B cell (primary cell): Measurements from ENCODE around the gene ERCC8. TPM values are rescaled to one million over a fixed set of nuclear protein-coding genes. Genes with fewer than 3 reads are reported as not detected.

Experiments used
- ATAC-seq: fragments of 200-7000 bp; cut with Tn5 transposase; one replicate; pipeline ENCODE4 v1.10.0; 2021; ENCODE audit warnings: low read depth, mild to moderate bottlenecking, moderate number of reproducible peaks, moderate library complexity
- CTCF ChIA-PET: fragments of 350-600 bp; sonication (Branson Sonifier 250); formaldehyde crosslinking; loops from one replicate; lab custom pipeline; 2021; ENCODE audit warnings: antibody characterized with exemption, inconsistent platforms; lab: Charles Lee
- POLR2A ChIA-PET: fragments of 350-600 bp; sonication (Branson Sonifier 250); formaldehyde crosslinking; loops from one replicate; lab custom pipeline; 2021; ENCODE audit warnings: antibody characterized with exemption; lab: Charles Lee
- DNase-seq: peaks from one replicate; pipeline ENCODE4 v3.0.0; 2013
- H2AFZ ChIP-seq: 2 replicates; pipeline ENCODE4 v1.6.1; 2012; ENCODE audit warnings: mild to moderate bottlenecking, low read depth, low read length; ENCODE audit not compliant: insufficient read depth, poor library complexity, severe bottlenecking
- H3K27ac ChIP-seq, 2 donors: 1 replicate in 1 of 2; 2 replicates in 1 of 2; pipeline ENCODE4 v1.5.1; 2012 to 2013; ENCODE audit warnings: low read length in 2 of 2, mild to moderate bottlenecking in 2 of 2, moderate library complexity in 1 of 2
- H3K27me3 ChIP-seq, 4 experiments: fragments of 200-600 bp in 1 of 4; sonication (generic) in 1 of 4; replicated peaks in 1 of 4; 1 replicate in 2 of 4; 2 replicates in 2 of 4; pipeline versions ENCODE4 v1.6.1 to v1.7.0; 2013 to 2016; ENCODE audit warnings: low read length in 3 of 4, mild to moderate bottlenecking in 2 of 4, mixed read lengths in 1 of 4, moderate library complexity in 1 of 4; ENCODE audit not compliant: insufficient read depth in 4 of 4, control insufficient read depth in 3 of 4; ENCODE audit errors: control extremely low read depth in 1 of 4
- H3K36me3 ChIP-seq, 2 experiments: replicated peaks in 1 of 2; 1 replicate in 1 of 2; 2 replicates in 1 of 2; pipeline versions ENCODE4 v1.6.1 to v1.7.1; 2013; ENCODE audit warnings: low read length in 1 of 2; ENCODE audit not compliant: insufficient read depth in 2 of 2, control insufficient read depth in 1 of 2; ENCODE audit errors: control extremely low read depth in 1 of 2, extremely low read depth in 1 of 2
- H3K4me1 ChIP-seq, 2 donors: fragments of 200-600 bp in 1 of 2; sonication (generic) in 1 of 2; 1 replicate in 1 of 2; 2 replicates in 1 of 2; pipeline versions ENCODE4 v1.5.1 to v1.6.1; 2013 to 2017; ENCODE audit warnings: low read length in 2 of 2; ENCODE audit not compliant: control insufficient read depth in 2 of 2, insufficient read depth in 2 of 2
- H3K4me2 ChIP-seq: replicated peaks from 2 replicates; pipeline ENCODE3; 2012; ENCODE audit warnings: mild to moderate bottlenecking, low read depth, low read length; ENCODE audit not compliant: poor library complexity, severe bottlenecking
- H3K4me3 ChIP-seq, 5 experiments: fragments of 200-600 bp in 1 of 5; sonication (generic) in 1 of 5; 1 replicate in 3 of 5; 2 replicates in 2 of 5; pipeline versions ENCODE4 v1.5.1 to v1.7.0; 2011 to 2016; ENCODE audit warnings: low read length in 4 of 5, mild to moderate bottlenecking in 4 of 5, low read depth in 2 of 5, control low read depth in 1 of 5, moderate library complexity in 1 of 5; ENCODE audit not compliant: insufficient read depth in 1 of 5; ENCODE audit errors: control extremely low read depth in 1 of 5, extremely low read depth in 1 of 5
- H3K79me2 ChIP-seq: fragments of 200-600 bp; sonication (generic); one replicate; pipeline ENCODE4 v1.6.0; 2016; ENCODE audit warnings: low read length; ENCODE audit not compliant: control insufficient read depth, insufficient read depth
- H3K9ac ChIP-seq: fragments of 200-600 bp; sonication (generic); 2 replicates; pipeline ENCODE4 v1.6.1; 2017; ENCODE audit warnings: mild to moderate bottlenecking, low read length, moderate library complexity
- H3K9me3 ChIP-seq, 3 donors: one replicate each; pipeline versions ENCODE4 v1.6.1 to v1.7.1; 2013; ENCODE audit warnings: low read length in 2 of 3; ENCODE audit not compliant: control insufficient read depth in 2 of 3, insufficient read depth in 1 of 3; ENCODE audit errors: control extremely low read depth in 1 of 3
- H4K20me1 ChIP-seq: 2 replicates; pipeline ENCODE4 v1.6.0; 2012; ENCODE audit warnings: mild to moderate bottlenecking, low read length; ENCODE audit not compliant: insufficient read depth, control insufficient read depth, poor library complexity, severe bottlenecking
- H3K27ac Mint-ChIP-seq: one replicate; pipeline ENCODE4 v1.8.0; 2021; ENCODE audit warnings: mixed read lengths
- H3K27me3 Mint-ChIP-seq: one replicate; pipeline ENCODE4 v1.8.0; 2021; ENCODE audit warnings: mixed read lengths
- H3K4me1 Mint-ChIP-seq: one replicate; pipeline ENCODE4 v1.8.0; 2021; ENCODE audit warnings: mixed read lengths
- H3K4me3 Mint-ChIP-seq: one replicate; pipeline ENCODE4 v1.8.0; 2021; ENCODE audit warnings: mixed read lengths
- H3K9me3 Mint-ChIP-seq: one replicate; pipeline ENCODE4 v1.8.0; 2022; ENCODE audit warnings: mixed read lengths; ENCODE audit not compliant: insufficient read depth
- EZH2 ChIP-seq: IDR thresholded peaks from 2 replicates; pipeline ENCODE4 v1.6.1; 2012; ENCODE audit warnings: borderline replicate concordance, low read depth, mild to moderate bottlenecking, moderate library complexity, low read length; ENCODE audit not compliant: insufficient read depth, poor library complexity, severe bottlenecking
- WGBS: methylation state at CpG from one replicate; pipeline ENCODE4 v1.1.5; 2013; ENCODE audit warnings: missing lambda C conversion rate; ENCODE audit not compliant: insufficient coverage; 5-methylcytosine and 5-hydroxymethylcytosine counted together
- intact Hi-C: fragments of 100-400 bp; cut with micrococcal nuclease; formaldehyde crosslinking; loops from one replicate; pipeline ENCODE4 v1.10.0; 2022
- polyA plus RNA-seq: library from polyadenylated mRNA; depleted of rRNA; stranded (reverse); fragments of >200 nt; gene quantifications from 2 replicates; pipeline ENCODE4 v1.2.3, GENCODE V29; 2012
- total RNA-seq, 2 donors: library from RNA; stranded (reverse); fragments of 120-200 nt in 1 of 2; gene quantifications; 1 replicate in 1 of 2; 2 replicates in 1 of 2; pipeline versions ENCODE4 v1.2.3 to v1.2.4, GENCODE V29; 2013 to 2022
- TF ChIP-seq, protein P1 (sequence below): fragments of 200-600 bp; IDR thresholded peaks from one replicate; pipeline ENCODE4 v1.8.0; 2022; ENCODE audit warnings: antibody characterized with exemption, mild to moderate bottlenecking

Gene ERCC8
- total and polyA plus RNA-seq, 2 donors (not counting 1 experiment from before 2014, with no cell fraction given) = 6.8 to 9.2 TPM

DNA sequence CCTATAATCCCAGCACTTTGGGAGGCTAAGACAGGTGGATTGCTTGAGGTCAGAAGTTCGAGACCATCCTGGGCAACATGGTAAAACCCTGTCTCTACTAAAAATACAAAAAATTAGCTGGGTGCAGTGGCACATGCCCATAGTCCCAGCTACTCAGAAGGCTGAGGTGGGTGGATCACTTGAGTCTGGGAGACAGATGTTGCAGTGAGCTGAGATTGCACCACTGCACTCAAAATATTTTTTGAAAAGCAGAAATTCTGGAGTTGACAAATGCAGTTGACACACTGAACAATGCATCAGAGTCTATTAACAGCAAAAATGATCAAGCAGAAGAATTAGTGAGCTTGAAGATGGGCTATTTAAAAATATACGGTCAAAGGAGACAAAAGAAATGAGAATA, 35.6 kb upstream of the ERCC8 start:
- Histone ChIP-seq H3K36me3 (no peaks in the 10 kb centered on the region), H3K27ac (no peak overlapping the region), H3K4me2 (no peak overlapping the region), H4K20me1 (no peaks in the 10 kb centered on the region), H3K79me2 (peaks cover 3% of the 10 kb centered on the region), H3K9ac (no peak overlapping the region), H3K27me3 (no peaks in the 10 kb centered on the region), H3K9me3 (peaks cover 0 to 5% (median 0%) of the 10 kb centered on the region in 3 donors), H3K4me1 (no peaks in the 10 kb centered on the region), H2AFZ (no peak overlapping the region), H3K4me3 (no peak overlapping the region)
- ChIA-PET CTCF (no interaction called here), POLR2A (no interaction called here)
- no peak for ATAC-seq
- Mint-ChIP-seq H3K27ac (no peak overlapping the region), H3K27me3 (no peaks in the 10 kb centered on the region), H3K4me3 (no peak overlapping the region), H3K9me3 (peaks cover 2% of the 10 kb centered on the region), H3K4me1 (no peaks in the 10 kb centered on the region)
- TF ChIP-seq, protein P1, sequence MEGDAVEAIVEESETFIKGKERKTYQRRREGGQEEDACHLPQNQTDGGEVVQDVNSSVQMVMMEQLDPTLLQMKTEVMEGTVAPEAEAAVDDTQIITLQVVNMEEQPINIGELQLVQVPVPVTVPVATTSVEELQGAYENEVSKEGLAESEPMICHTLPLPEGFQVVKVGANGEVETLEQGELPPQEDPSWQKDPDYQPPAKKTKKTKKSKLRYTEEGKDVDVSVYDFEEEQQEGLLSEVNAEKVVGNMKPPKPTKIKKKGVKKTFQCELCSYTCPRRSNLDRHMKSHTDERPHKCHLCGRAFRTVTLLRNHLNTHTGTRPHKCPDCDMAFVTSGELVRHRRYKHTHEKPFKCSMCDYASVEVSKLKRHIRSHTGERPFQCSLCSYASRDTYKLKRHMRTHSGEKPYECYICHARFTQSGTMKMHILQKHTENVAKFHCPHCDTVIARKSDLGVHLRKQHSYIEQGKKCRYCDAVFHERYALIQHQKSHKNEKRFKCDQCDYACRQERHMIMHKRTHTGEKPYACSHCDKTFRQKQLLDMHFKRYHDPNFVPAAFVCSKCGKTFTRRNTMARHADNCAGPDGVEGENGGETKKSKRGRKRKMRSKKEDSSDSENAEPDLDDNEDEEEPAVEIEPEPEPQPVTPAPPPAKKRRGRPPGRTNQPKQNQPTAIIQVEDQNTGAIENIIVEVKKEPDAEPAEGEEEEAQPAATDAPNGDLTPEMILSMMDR = no peak
- no peak for TF ChIP-seq EZH2
- no peak for DNase-seq
- intact Hi-C loops = no loop called here
- WGBS = 92% methylated on average over 2 of the region's 2 CpGs

DNA sequence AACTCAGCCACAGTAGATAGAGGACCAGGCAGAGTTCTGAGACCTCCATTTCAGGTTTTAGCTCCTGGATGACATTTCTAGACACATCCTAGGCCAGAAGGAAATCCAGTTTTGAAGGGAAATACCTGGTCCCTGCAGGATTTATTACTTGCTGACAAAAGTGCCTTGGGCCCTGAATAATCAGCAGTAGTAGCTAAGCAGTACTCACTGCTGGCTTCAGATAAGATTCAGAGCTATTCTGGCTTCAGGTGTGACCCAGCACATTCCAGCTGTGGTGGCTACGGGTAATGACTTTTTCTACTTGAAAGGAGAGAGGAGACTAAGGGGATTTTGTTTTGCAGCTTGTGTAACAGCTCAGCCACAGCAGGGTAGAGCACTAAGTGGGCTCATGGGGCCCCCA, 34.1 kb upstream of the ERCC8 start:
- no peaks in the 10 kb centered on the region for H3K4me1 Mint-ChIP-seq
- no peak overlapping the region for H3K4me2 ChIP-seq

More for the DNA sequence above, 34.1 kb upstream of the ERCC8 start:
- no peaks in the 10 kb centered on the region for H3K4me1 ChIP-seq
- H3K27me3 Mint-ChIP-seq = no peaks in the 10 kb centered on the region
- H3K36me3 ChIP-seq = no peaks in the 10 kb centered on the region
- no peak overlapping the region for H3K9ac ChIP-seq
- peaks cover 17% of the 10 kb centered on the region for H3K79me2 ChIP-seq
- no peaks in the 10 kb centered on the region for H4K20me1 ChIP-seq
- H3K4me3 Mint-ChIP-seq = no peak overlapping the region
- no peak for TF ChIP-seq EZH2
- TF ChIP-seq, protein P1 = no peak
- WGBS = 93% methylated on average over 1 of the region's 1 CpG
- H3K9me3 ChIP-seq = peaks cover 0 to 5% (median 0%) of the 10 kb centered on the region in 3 donors
- H3K4me3 ChIP-seq = no peak overlapping the region
- H3K27ac ChIP-seq = no peak overlapping the region
- intact Hi-C loops = no loop called here
- DNase-seq = no peak
- no peak for ATAC-seq
- ChIA-PET CTCF (no interaction called here), POLR2A (no interaction called here)
- no peaks in the 10 kb centered on the region for H3K27me3 ChIP-seq
- no peak overlapping the region for H2AFZ ChIP-seq
- H3K9me3 Mint-ChIP-seq = peaks cover 2% of the 10 kb centered on the region
- no peak overlapping the region for H3K27ac Mint-ChIP-seq
